WTC11 (cell line): Measurements from ENCODE around the gene ITPR1. TPM values are rescaled to one million over a fixed set of nuclear protein-coding genes. Genes with fewer than 3 reads are reported as not detected.

Experiments used
- ATAC-seq: fragments of 200-7000 bp; cut with Tn5 transposase; 2 replicates; pipeline ENCODE4 v1.10.0; 2021; ENCODE audit warnings: mild to moderate bottlenecking, moderate library complexity
- CTCF ChIA-PET: fragments of 300-600 bp; sonication (Branson Sonifier 250); formaldehyde crosslinking; loops from one replicate; lab custom pipeline; 2021; ENCODE audit warnings: antibody characterized with exemption; lab: Charles Lee
- POLR2A ChIA-PET: fragments of 350-600 bp; sonication (Branson Sonifier 250); formaldehyde crosslinking; loops from one replicate; lab custom pipeline; 2021; ENCODE audit warnings: antibody characterized with exemption; lab: Charles Lee
- DNase-seq: peaks from one replicate; pipeline ENCODE4 v3.0.0; 2021; ENCODE audit warnings: low spot score
- H3K27ac Mint-ChIP-seq: 2 replicates; pipeline ENCODE4 v1.8.0; 2021; ENCODE audit warnings: mixed read lengths
- H3K27me3 Mint-ChIP-seq: 2 replicates; pipeline ENCODE4 v1.8.0; 2021; ENCODE audit warnings: low read depth, mild to moderate bottlenecking, moderate library complexity, mixed read lengths
- H3K36me3 Mint-ChIP-seq: 2 replicates; pipeline ENCODE4 v1.8.0; 2021; ENCODE audit warnings: mixed read lengths
- H3K4me1 Mint-ChIP-seq: 2 replicates; pipeline ENCODE4 v1.8.0; 2022; ENCODE audit warnings: mixed read lengths
- H3K4me3 Mint-ChIP-seq: 2 replicates; pipeline ENCODE4 v1.8.0; 2021; ENCODE audit warnings: mild to moderate bottlenecking, moderate library complexity, mixed read lengths
- H3K9me3 Mint-ChIP-seq: 2 replicates; pipeline ENCODE4 v1.8.0; 2021; ENCODE audit warnings: mixed read lengths
- ATF1 ChIP-seq: sonication (generic); formaldehyde crosslinking; IDR thresholded peaks from 2 replicates; pipeline ENCODE4 v1.8.1; 2023; ENCODE audit warnings: mild to moderate bottlenecking, moderate library complexity, missing genetic modification reagents
- ESRRA ChIP-seq: sonication (generic); formaldehyde crosslinking; IDR thresholded peaks from 2 replicates; pipeline ENCODE4 v1.8.1; 2022; ENCODE audit warnings: mild to moderate bottlenecking, missing genetic modification reagents, borderline replicate concordance
- ETV6 ChIP-seq: sonication (generic); formaldehyde crosslinking; IDR thresholded peaks from 2 replicates; pipeline ENCODE4 v1.8.1; 2022; ENCODE audit warnings: mild to moderate bottlenecking, missing genetic modification reagents
- FOXJ3 ChIP-seq: sonication (generic); formaldehyde crosslinking; IDR thresholded peaks from 2 replicates; pipeline ENCODE4 v1.9.0; 2021; ENCODE audit warnings: missing genetic modification reagents, mild to moderate bottlenecking, borderline replicate concordance
- FOXK1 ChIP-seq: sonication (generic); formaldehyde crosslinking; IDR thresholded peaks from 2 replicates; pipeline ENCODE4 v1.8.0; 2022; ENCODE audit warnings: mild to moderate bottlenecking, moderate library complexity, missing genetic modification reagents
- FOXP1 ChIP-seq: sonication (generic); formaldehyde crosslinking; IDR thresholded peaks from 2 replicates; pipeline ENCODE4 v1.8.0; 2022; ENCODE audit warnings: missing genetic modification reagents, mild to moderate bottlenecking, moderate library complexity, borderline replicate concordance
- FOXP4 ChIP-seq: sonication (generic); formaldehyde crosslinking; IDR thresholded peaks from 2 replicates; pipeline ENCODE4 v1.8.0; 2022; ENCODE audit warnings: mild to moderate bottlenecking, missing genetic modification reagents
- HMGXB4 ChIP-seq: sonication (generic); formaldehyde crosslinking; IDR thresholded peaks from 2 replicates; pipeline ENCODE4 v1.8.1; 2023; ENCODE audit warnings: mild to moderate bottlenecking, moderate library complexity, missing genetic modification reagents
- JAZF1 ChIP-seq: fragments of 250-450 bp; sonication (Bioruptor Pico); IDR thresholded peaks from 2 replicates; pipeline ENCODE4 v1.9.0; 2021; ENCODE audit warnings: moderate library complexity, mild to moderate bottlenecking, inconsistent platforms
- JUN ChIP-seq: sonication (generic); formaldehyde crosslinking; IDR thresholded peaks from 2 replicates; pipeline ENCODE4 v1.8.0; 2023; ENCODE audit warnings: mild to moderate bottlenecking, missing genetic modification reagents
- KAT7 ChIP-seq: sonication (generic); formaldehyde crosslinking; IDR thresholded peaks from 2 replicates; pipeline ENCODE4 v1.8.1; 2023; ENCODE audit warnings: missing genetic modification reagents, mild to moderate bottlenecking, borderline replicate concordance
- MAX ChIP-seq: sonication (generic); formaldehyde crosslinking; IDR thresholded peaks from 2 replicates; pipeline ENCODE4 v1.8.0; 2022; ENCODE audit warnings: mild to moderate bottlenecking, missing genetic modification reagents
- MLX ChIP-seq: sonication (generic); formaldehyde crosslinking; IDR thresholded peaks from 2 replicates; pipeline ENCODE4 v1.8.1; 2023; ENCODE audit warnings: mild to moderate bottlenecking, missing genetic modification reagents, moderate library complexity
- NR2C2 ChIP-seq: sonication (generic); formaldehyde crosslinking; IDR thresholded peaks from 2 replicates; pipeline ENCODE4 v1.8.0; 2022; ENCODE audit warnings: mild to moderate bottlenecking, missing genetic modification reagents
- TCF7 ChIP-seq: sonication (generic); formaldehyde crosslinking; IDR thresholded peaks from 2 replicates; pipeline ENCODE4 v1.8.0; 2022; ENCODE audit warnings: mild to moderate bottlenecking, low read depth, missing genetic modification reagents, moderate library complexity
- TEAD1 ChIP-seq: sonication (generic); formaldehyde crosslinking; IDR thresholded peaks from 2 replicates; pipeline ENCODE4 v1.8.0; 2022; ENCODE audit warnings: mild to moderate bottlenecking, missing genetic modification reagents
- TP53 ChIP-seq: sonication (generic); formaldehyde crosslinking; IDR thresholded peaks from 2 replicates; pipeline ENCODE4 v1.8.1; 2023; ENCODE audit warnings: mild to moderate bottlenecking, missing genetic modification reagents
- USF1 ChIP-seq: sonication (generic); formaldehyde crosslinking; IDR thresholded peaks from 2 replicates; pipeline ENCODE4 v1.8.0; 2022; ENCODE audit warnings: mild to moderate bottlenecking, missing genetic modification reagents
- ZNF425 ChIP-seq: fragments of 250-450 bp; sonication (Bioruptor Pico); conservative IDR thresholded peaks from 2 replicates; pipeline ENCODE4 v1.9.0; 2021; ENCODE audit warnings: mild to moderate bottlenecking
- total RNA-seq: library from RNA; stranded (reverse); gene quantifications from 3 replicates; pipeline ENCODE4 v1.2.3, GENCODE V29; 2021

ITPR1 gene
- total RNA-seq, 1 experiment from 2014 or later, result 11.8 TPM

GRCh38 chr3:4766263-4766662 is 273.1 kb downstream of the ITPR1 start:
- Mint-ChIP-seq H3K27ac (no peak overlapping the region), H3K9me3 (peaks cover 34% of the 10 kb centered on the region), H3K27me3 (no peaks in the 10 kb centered on the region), H3K4me3 (no peak overlapping the region), H3K36me3 (peaks cover 21% of the 10 kb centered on the region), H3K4me1 (no peaks in the 10 kb centered on the region)
- ChIA-PET POLR2A (no interaction called here), CTCF (no interaction called here)
- TF ChIP-seq FOXJ3 (CRISPR knock-in tag), result no peak
- no peak for TF ChIP-seq TCF7
- no peak for TF ChIP-seq ESRRA (CRISPR knock-in tag)
- TF ChIP-seq ETV6, result no peak
- TF ChIP-seq HMGXB4 (CRISPR knock-in tag), result no peak
- no peak for TF ChIP-seq USF1 (CRISPR knock-in tag)
- TF ChIP-seq ATF1 (CRISPR knock-in tag), result no peak
- no peak for TF ChIP-seq TP53 (CRISPR knock-in tag)
- TF ChIP-seq JUN (CRISPR knock-in tag), result no peak
- TF ChIP-seq NR2C2 (CRISPR knock-in tag), result no peak
- TF ChIP-seq TEAD1 (CRISPR knock-in tag), result no peak
- TF ChIP-seq FOXP1, result no peak
- TF ChIP-seq KAT7 (CRISPR knock-in tag), result no peak
- no peak for TF ChIP-seq ZNF425 (CRISPR knock-in tag)
- TF ChIP-seq MLX (CRISPR knock-in tag), result no peak
- no peak for TF ChIP-seq MAX
- no peak for TF ChIP-seq JAZF1
- TF ChIP-seq FOXP4 (CRISPR knock-in tag), result no peak
- TF ChIP-seq FOXK1 (CRISPR knock-in tag), result no peak
- DNase-seq (no peak), ATAC-seq (no peak)
